ENCODE measurements around the gene MCF2L. TPM values are rescaled to one million over a fixed set of nuclear protein-coding genes. Genes with fewer than 3 reads are reported as not detected.

Gene MCF2L
- total RNA-seq, 1 donor from 2014 or later = under 0.01 TPM

GRCh38 chr13:112997188-112998130, 28.4 kb downstream of the MCF2L start:
- TF ChIP-seq CTCF (IDR thresholded peaks at IDR 0.05; ENCODE audit: insufficient read depth, low read length, severe bottlenecking) = no peak
- H3K27me3 ChIP-seq (ENCODE audit: control insufficient read depth, insufficient read depth, low read length) = peaks cover 19% of the 10 kb centered on the region
- H3K36me3 ChIP-seq (ENCODE audit: control insufficient read depth, insufficient read depth, low read length) = no peaks in the 10 kb centered on the region
- H3K4me3 ChIP-seq (ENCODE audit: low read depth, low read length) = no peak overlapping the region
- DNase-seq (ENCODE audit: low read depth) (no peak), FAIRE-seq (no peak)

- no peaks in the 10 kb centered on the region for H3K36me3 ChIP-seq (ENCODE audit: control insufficient read depth, insufficient read depth, low read length)
- DNase-seq (ENCODE audit: low read depth) (no peak), FAIRE-seq (no peak)
- no peak for TF ChIP-seq CTCF (IDR thresholded peaks at IDR 0.05; ENCODE audit: insufficient read depth, low read length, severe bottlenecking)
- peaks cover 19% of the 10 kb centered on the region for H3K27me3 ChIP-seq (ENCODE audit: control insufficient read depth, insufficient read depth, low read length)
- H3K4me3 ChIP-seq (ENCODE audit: low read depth, low read length) = no peak overlapping the region
Measured at GRCh38 chr13:112998521-112999280, 29.7 kb downstream of the MCF2L start.

GRCh38 chr13:112999414-113000177, 30.6 kb downstream of the MCF2L start:
- peaks cover 19% of the 10 kb centered on the region for H3K27me3 ChIP-seq (ENCODE audit: control insufficient read depth, insufficient read depth, low read length)
- FAIRE-seq = no peak
- TF ChIP-seq CTCF (IDR thresholded peaks at IDR 0.05; ENCODE audit: insufficient read depth, low read length, severe bottlenecking) = no peak

DNA sequence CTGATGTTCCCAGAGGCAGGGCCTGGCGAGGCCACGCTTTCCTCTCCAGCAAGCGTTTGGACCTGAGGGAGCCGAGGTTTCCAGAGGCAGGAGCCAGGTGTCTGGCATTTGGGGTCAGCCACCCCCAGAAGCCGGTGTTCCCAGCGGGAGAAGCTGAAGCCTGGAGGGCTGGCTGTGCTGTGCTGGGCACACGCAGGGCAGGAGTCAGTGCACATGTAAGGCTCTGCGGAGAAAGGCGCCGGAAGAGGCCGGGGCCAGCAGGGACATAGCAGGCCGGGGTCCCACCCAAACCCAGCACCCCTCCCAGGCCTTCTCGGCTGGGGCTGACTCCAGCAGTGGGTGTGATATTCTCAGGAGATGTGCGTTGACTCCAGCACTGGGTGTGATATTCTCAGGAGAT, 31.6 kb downstream of the MCF2L start:
- Histone ChIP-seq H3K4me3 (ENCODE audit: low read depth, low read length) (no peak overlapping the region), H3K36me3 (ENCODE audit: control insufficient read depth, insufficient read depth, low read length) (no peaks in the 10 kb centered on the region), H3K27me3 (ENCODE audit: control insufficient read depth, insufficient read depth, low read length) (peaks cover 19% of the 10 kb centered on the region)
- FAIRE-seq = no peak
- no peak for DNase-seq (ENCODE audit: low read depth)
- TF ChIP-seq CTCF (IDR thresholded peaks at IDR 0.05; ENCODE audit: insufficient read depth, low read length, severe bottlenecking) = no peak

More at GRCh38 chr13:112999414-113000177, 30.6 kb downstream of the MCF2L start:
- DNase-seq (ENCODE audit: low read depth) = no peak
- Histone ChIP-seq H3K36me3 (ENCODE audit: control insufficient read depth, insufficient read depth, low read length) (no peaks in the 10 kb centered on the region), H3K4me3 (ENCODE audit: low read depth, low read length) (no peak overlapping the region)

GRCh38 chr13:113001241-113002140, 32.5 kb downstream of the MCF2L start:
- H3K36me3 ChIP-seq (ENCODE audit: control insufficient read depth, insufficient read depth, low read length) = no peaks in the 10 kb centered on the region
- no peak for TF ChIP-seq CTCF (IDR thresholded peaks at IDR 0.05; ENCODE audit: insufficient read depth, low read length, severe bottlenecking)
- DNase-seq (ENCODE audit: low read depth) = no peak
- peaks cover 19% of the 10 kb centered on the region for H3K27me3 ChIP-seq (ENCODE audit: control insufficient read depth, insufficient read depth, low read length)
- no peak overlapping the region for H3K4me3 ChIP-seq (ENCODE audit: low read depth, low read length)
- FAIRE-seq = no peak
